ENCODE data around the gene TMPRSS12. TPM values are rescaled to one million over a fixed set of nuclear protein-coding genes. Genes with fewer than 3 reads are reported as not detected.

TMPRSS12 gene
- total and polyA plus RNA-seq, 2 donors from 2014 or later, result not detected

DNA sequence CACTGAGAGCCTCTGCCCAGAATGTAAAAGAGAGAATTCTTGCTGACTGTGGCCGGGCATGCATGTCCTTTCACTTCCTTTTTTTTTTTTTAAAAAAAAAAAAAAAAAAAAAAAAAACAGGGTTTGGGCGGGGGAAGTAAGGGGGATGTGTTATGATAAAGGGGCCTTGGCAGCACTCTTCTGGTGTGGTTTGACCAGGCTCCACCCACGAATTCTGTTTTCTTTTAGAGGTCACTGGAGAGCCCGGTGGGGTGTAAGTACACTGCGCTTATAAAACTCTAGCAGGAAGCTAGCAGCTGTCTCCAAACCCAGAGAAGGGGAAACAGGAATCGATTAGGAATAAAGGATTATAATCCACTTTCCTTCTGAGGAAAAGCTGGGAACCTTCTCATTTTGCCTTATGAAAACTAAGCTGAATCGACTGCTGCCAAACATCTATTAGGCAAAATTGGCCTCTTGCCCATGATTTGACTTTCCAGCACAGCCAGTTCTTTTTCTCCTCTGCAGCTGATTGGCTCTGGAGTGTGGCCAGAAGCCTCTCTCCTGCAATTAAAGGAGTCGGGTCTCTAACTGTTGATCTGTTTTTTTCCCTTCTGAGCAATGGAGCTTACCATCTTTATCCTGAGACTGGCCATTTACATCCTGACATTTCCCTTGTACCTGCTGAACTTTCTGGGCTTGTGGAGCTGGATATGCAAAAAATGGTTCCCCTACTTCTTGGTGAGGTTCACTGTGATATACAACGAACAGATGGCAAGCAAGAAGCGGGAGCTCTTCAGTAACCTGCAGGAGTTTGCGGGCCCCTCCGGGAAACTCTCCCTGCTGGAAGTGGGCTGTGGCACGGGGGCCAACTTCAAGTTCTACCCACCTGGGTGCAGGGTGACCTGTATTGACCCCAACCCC is 82.0 kb downstream of the TMPRSS12 start:
- H3K9ac ChIP-seq (ENCODE audit: low read length in 3 of 3), result peak overlapping the region; percentile 50 to 72 (median 66)

GRCh38 chr12:50925342-50925651 is 82.6 kb downstream of the TMPRSS12 start:
- Histone ChIP-seq H3K4me3 (ENCODE audit: low read length in 3 of 3) (peak overlapping the region; percentile 86 to 93 (median 92)), H3K9ac (ENCODE audit: low read length in 3 of 3) (peak overlapping the region; percentile 50 to 72 (median 66)), H3K4me1 (ENCODE audit: control insufficient read depth in 2 of 3, insufficient read depth in 2 of 3, low read depth in 1 of 3, low read length in 3 of 3) (peaks cover 0 to 15% (median 12%) of the 10 kb centered on the region in 3 donors), H3K27ac (ENCODE audit: low read depth in 2 of 2, low read length in 2 of 2) (peak overlapping the region; percentile 68 to 71), H3K9me3 (ENCODE audit: control insufficient read depth in 2 of 3, insufficient read depth in 1 of 3, low read length in 3 of 3) (no peaks in the 10 kb centered on the region), H3K27me3 (ENCODE audit: control insufficient read depth, insufficient read depth, low read length) (no peaks in the 10 kb centered on the region), H3K36me3 (ENCODE audit: control insufficient read depth in 2 of 3, insufficient read depth in 3 of 3, low read length in 3 of 3) (no peaks in the 10 kb centered on the region)
- TF ChIP-seq, protein P1, sequence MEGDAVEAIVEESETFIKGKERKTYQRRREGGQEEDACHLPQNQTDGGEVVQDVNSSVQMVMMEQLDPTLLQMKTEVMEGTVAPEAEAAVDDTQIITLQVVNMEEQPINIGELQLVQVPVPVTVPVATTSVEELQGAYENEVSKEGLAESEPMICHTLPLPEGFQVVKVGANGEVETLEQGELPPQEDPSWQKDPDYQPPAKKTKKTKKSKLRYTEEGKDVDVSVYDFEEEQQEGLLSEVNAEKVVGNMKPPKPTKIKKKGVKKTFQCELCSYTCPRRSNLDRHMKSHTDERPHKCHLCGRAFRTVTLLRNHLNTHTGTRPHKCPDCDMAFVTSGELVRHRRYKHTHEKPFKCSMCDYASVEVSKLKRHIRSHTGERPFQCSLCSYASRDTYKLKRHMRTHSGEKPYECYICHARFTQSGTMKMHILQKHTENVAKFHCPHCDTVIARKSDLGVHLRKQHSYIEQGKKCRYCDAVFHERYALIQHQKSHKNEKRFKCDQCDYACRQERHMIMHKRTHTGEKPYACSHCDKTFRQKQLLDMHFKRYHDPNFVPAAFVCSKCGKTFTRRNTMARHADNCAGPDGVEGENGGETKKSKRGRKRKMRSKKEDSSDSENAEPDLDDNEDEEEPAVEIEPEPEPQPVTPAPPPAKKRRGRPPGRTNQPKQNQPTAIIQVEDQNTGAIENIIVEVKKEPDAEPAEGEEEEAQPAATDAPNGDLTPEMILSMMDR (IDR thresholded peaks at IDR 0.05; ENCODE audit: borderline replicate concordance, extremely low read depth, insufficient read depth), result no peak
- DNase-seq, result peak in 3 of 5 donors; percentile 22 to 74 (median 41)
- FAIRE-seq, result no peak
- intact Hi-C loops (cut with DNase I), result no loop called here

More for the DNA sequence above, 82.0 kb downstream of the TMPRSS12 start:
- peak overlapping the region; percentile 75 to 91 for H3K27ac ChIP-seq (ENCODE audit: low read depth in 2 of 2, low read length in 2 of 2)
- DNase-seq, result peak; percentile 78 to 94 (median 91)
- intact Hi-C loops (cut with DNase I), result no loop called here
- peak overlapping the region; percentile 86 to 93 (median 92) for H3K4me3 ChIP-seq (ENCODE audit: low read length in 3 of 3)
- H3K4me1 ChIP-seq (ENCODE audit: control insufficient read depth in 2 of 3, insufficient read depth in 2 of 3, low read depth in 1 of 3, low read length in 3 of 3), result peaks cover 0 to 15% (median 12%) of the 10 kb centered on the region in 3 donors
- H3K36me3 ChIP-seq (ENCODE audit: control insufficient read depth in 2 of 3, insufficient read depth in 3 of 3, low read length in 3 of 3), result no peaks in the 10 kb centered on the region
- FAIRE-seq, result peak; percentile 74
- no peaks in the 10 kb centered on the region for H3K9me3 ChIP-seq (ENCODE audit: control insufficient read depth in 2 of 3, insufficient read depth in 1 of 3, low read length in 3 of 3)
- TF ChIP-seq, protein P1 (IDR thresholded peaks at IDR 0.05; ENCODE audit: borderline replicate concordance, extremely low read depth, insufficient read depth), result no peak
- H3K27me3 ChIP-seq (ENCODE audit: control insufficient read depth, insufficient read depth, low read length), result no peaks in the 10 kb centered on the region

DNA sequence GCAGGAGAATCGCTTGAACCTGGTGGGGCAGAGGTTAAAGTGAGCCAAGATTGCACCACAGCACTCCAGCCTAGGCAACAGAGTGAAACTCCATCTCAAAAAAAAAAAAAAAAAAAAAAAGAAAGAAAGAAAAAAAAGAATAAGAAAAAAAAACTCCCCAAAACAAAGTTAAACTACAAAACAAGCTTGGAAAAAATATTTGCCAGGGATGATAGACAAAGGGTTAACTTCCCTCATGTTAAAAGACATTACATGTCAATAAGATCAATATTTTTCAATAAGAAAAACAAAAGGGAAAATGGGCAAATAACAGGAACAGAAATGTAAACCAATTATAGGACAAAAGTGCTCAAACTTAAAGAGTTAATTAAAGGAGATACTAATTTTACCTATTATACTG is 83.2 kb downstream of the TMPRSS12 start:
- no peaks in the 10 kb centered on the region for H3K27me3 ChIP-seq (ENCODE audit: control insufficient read depth, insufficient read depth, low read length)
- TF ChIP-seq, protein P1 (IDR thresholded peaks at IDR 0.05; ENCODE audit: borderline replicate concordance, extremely low read depth, insufficient read depth), result no peak
- H3K9ac ChIP-seq (ENCODE audit: low read length in 3 of 3), result peak overlapping the region in 2 of 3 donors; percentile 38 to 72
- H3K9me3 ChIP-seq (ENCODE audit: control insufficient read depth in 2 of 3, insufficient read depth in 1 of 3, low read length in 3 of 3), result no peaks in the 10 kb centered on the region
- peaks cover 0 to 15% (median 12%) of the 10 kb centered on the region in 3 donors for H3K4me1 ChIP-seq (ENCODE audit: control insufficient read depth in 2 of 3, insufficient read depth in 2 of 3, low read depth in 1 of 3, low read length in 3 of 3)
- FAIRE-seq (no peak), DNase-seq (no peak)
- intact Hi-C loops (cut with DNase I), result no loop called here
- peaks cover 0 to 4% (median 3%) of the 10 kb centered on the region in 3 donors for H3K36me3 ChIP-seq (ENCODE audit: control insufficient read depth in 2 of 3, insufficient read depth in 3 of 3, low read length in 3 of 3)
- peak overlapping the region; percentile 43 to 93 (median 92) for H3K4me3 ChIP-seq (ENCODE audit: low read length in 3 of 3)
- H3K27ac ChIP-seq (ENCODE audit: low read depth in 2 of 2, low read length in 2 of 2), result peak overlapping the region; percentile 51 to 53

All from kidney (tissue), 14 donors.